ENCODE data around the gene DCDC1.

DNA sequence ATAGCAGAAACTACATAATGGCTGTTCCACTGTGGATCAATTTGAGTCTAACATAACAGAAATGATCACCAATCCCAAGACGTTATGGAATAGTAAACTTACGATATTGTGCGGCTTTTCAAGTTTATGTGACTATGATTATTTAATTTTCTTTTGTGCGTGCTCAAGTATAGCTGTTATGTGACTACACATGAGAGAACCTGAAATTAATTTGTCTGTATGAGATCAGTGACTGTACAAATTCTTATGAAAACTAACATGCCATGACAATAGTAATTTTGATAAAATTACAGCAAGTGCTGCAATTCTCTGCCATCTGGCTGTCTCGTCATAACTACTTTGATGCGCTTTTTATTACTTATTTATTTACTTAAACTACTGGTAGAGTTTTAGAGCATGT lies 343.2 kb downstream of the DCDC1 start:
- TF ChIP-seq CTCF (IDR thresholded peaks at IDR 0.05) (no peak), POLR2A (IDR thresholded peaks at IDR 0.05) (no peak), POLR2AphosphoS5 (IDR thresholded peaks at IDR 0.05) (no peak), EP300 (IDR thresholded peaks at IDR 0.05; ENCODE audit: low read depth) (no peak)
